ENCODE results near the gene JAK1.

DNA sequence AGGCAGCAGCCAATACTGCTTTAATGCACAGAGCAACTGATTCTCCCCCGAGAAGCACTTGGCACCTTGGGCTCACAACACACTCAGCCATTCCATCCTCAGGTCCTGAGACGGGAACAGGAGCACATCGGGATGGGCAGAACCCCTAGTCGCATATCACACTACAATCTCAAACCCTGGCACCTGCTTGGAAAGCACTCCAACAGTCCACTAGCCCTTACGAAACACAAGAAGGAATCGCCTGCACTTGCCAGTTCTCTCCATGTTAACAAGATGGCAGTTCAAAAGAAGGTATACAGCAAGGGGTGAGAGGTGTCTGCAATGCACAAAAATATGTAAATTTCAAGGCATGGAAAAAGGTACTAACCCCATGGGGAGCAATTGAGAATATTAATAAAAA is 21.4 kb downstream of the JAK1 start:
- TF ChIP-seq, protein P1, sequence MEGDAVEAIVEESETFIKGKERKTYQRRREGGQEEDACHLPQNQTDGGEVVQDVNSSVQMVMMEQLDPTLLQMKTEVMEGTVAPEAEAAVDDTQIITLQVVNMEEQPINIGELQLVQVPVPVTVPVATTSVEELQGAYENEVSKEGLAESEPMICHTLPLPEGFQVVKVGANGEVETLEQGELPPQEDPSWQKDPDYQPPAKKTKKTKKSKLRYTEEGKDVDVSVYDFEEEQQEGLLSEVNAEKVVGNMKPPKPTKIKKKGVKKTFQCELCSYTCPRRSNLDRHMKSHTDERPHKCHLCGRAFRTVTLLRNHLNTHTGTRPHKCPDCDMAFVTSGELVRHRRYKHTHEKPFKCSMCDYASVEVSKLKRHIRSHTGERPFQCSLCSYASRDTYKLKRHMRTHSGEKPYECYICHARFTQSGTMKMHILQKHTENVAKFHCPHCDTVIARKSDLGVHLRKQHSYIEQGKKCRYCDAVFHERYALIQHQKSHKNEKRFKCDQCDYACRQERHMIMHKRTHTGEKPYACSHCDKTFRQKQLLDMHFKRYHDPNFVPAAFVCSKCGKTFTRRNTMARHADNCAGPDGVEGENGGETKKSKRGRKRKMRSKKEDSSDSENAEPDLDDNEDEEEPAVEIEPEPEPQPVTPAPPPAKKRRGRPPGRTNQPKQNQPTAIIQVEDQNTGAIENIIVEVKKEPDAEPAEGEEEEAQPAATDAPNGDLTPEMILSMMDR (IDR thresholded peaks at IDR 0.05), result no peak
- TF ChIP-seq ZFX (IDR thresholded peaks at IDR 0.05; ENCODE audit: borderline replicate concordance), result no peak

All from 22Rv1 (cell line).